ENCODE measurements around the gene ABCC9. TPM values are rescaled to one million over a fixed set of nuclear protein-coding genes. Genes with fewer than 3 reads are reported as not detected.

The ABCC9 gene
- total RNA-seq, 1 experiment from 2014 or later = not detected

- H4K20me1 ChIP-seq (ENCODE audit: control insufficient read depth, insufficient read depth, insufficient read length) = no peaks in the 10 kb centered on the region
- H3K79me1 ChIP-seq (ENCODE audit: insufficient read depth, low read depth, low read length, poor library complexity, severe bottlenecking) = no peaks in the 10 kb centered on the region
- H2BK20ac ChIP-seq (ENCODE audit: low read depth, low read length, poor library complexity, severe bottlenecking) = no peak overlapping the region
- no peak overlapping the region for H2AK5ac ChIP-seq (ENCODE audit: insufficient read length, low read length)
- peaks cover 5 to 15% of the 10 kb centered on the region in 2 experiments; a peak in 3 of 4 replicates for H3K4me1 Mint-ChIP-seq
- no peak overlapping the region for H3K23ac ChIP-seq (ENCODE audit: insufficient read length, low read depth, low read length)
- no peaks in the 10 kb centered on the region for H3K23me2 ChIP-seq (ENCODE audit: insufficient read length, low read depth, low read length, poor library complexity, severe bottlenecking)
- H3K56ac ChIP-seq (ENCODE audit: insufficient read length, low read depth, low read length) = no peak overlapping the region
- no CpG with 5 or more reads among the region's 4 CpGs for whole genome bisulfite sequencing (ENCODE audit: extremely low coverage, insufficient read length, low lambda C conversion rate)
- no peak overlapping the region for H2BK12ac ChIP-seq (ENCODE audit: insufficient read length, low read depth, low read length)
- no peak overlapping the region for H3K4ac ChIP-seq (ENCODE audit: low read depth, low read length)
- H2AFZ ChIP-seq (ENCODE audit: low read length) = no peak overlapping the region
- no peak overlapping the region for H2BK120ac ChIP-seq (ENCODE audit: low read depth, low read length, poor library complexity, severe bottlenecking)
- no peaks in the 10 kb centered on the region for H3K4me1 ChIP-seq (ENCODE audit: insufficient read depth, low read length)
- no peaks in the 10 kb centered on the region for H3K27me3 Mint-ChIP-seq (ENCODE audit: low read depth)
- H3K4me3 Mint-ChIP-seq = no peak overlapping the region
- H4K91ac ChIP-seq (ENCODE audit: insufficient read length, low read depth, low read length) = no peak overlapping the region
- H3K9ac ChIP-seq (ENCODE audit: extremely low read depth, insufficient read length, low read length) = no peak overlapping the region
- H2BK15ac ChIP-seq (ENCODE audit: low read depth, low read length) = no peak overlapping the region
- no peak overlapping the region for H3K18ac ChIP-seq (ENCODE audit: insufficient read length, low read depth, low read length)
- TF ChIP-seq, protein P1, sequence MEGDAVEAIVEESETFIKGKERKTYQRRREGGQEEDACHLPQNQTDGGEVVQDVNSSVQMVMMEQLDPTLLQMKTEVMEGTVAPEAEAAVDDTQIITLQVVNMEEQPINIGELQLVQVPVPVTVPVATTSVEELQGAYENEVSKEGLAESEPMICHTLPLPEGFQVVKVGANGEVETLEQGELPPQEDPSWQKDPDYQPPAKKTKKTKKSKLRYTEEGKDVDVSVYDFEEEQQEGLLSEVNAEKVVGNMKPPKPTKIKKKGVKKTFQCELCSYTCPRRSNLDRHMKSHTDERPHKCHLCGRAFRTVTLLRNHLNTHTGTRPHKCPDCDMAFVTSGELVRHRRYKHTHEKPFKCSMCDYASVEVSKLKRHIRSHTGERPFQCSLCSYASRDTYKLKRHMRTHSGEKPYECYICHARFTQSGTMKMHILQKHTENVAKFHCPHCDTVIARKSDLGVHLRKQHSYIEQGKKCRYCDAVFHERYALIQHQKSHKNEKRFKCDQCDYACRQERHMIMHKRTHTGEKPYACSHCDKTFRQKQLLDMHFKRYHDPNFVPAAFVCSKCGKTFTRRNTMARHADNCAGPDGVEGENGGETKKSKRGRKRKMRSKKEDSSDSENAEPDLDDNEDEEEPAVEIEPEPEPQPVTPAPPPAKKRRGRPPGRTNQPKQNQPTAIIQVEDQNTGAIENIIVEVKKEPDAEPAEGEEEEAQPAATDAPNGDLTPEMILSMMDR (conservative IDR thresholded peaks at IDR 0.05) = no peak
- H3K79me2 ChIP-seq (ENCODE audit: insufficient read depth, low read length) = no peaks in the 10 kb centered on the region
- no peak overlapping the region for H2BK5ac ChIP-seq (ENCODE audit: insufficient read length, low read length)
- no peak overlapping the region; a peak in 1 of 7 replicates for H3K27ac Mint-ChIP-seq
- H3T11ph ChIP-seq (ENCODE audit: low read length) = no peak overlapping the region
- no peak overlapping the region for H3K4me2 ChIP-seq (ENCODE audit: insufficient read depth, insufficient read length, low read length)
- H3K36me3 Mint-ChIP-seq (ENCODE audit: insufficient read depth in 1 of 3, low read depth in 3 of 3) = no peaks in the 10 kb centered on the region
- no peak overlapping the region for H3K27ac ChIP-seq (ENCODE audit: insufficient read length, low read depth, low read length)
- no peak overlapping the region for H3K14ac ChIP-seq (ENCODE audit: insufficient read depth, low read length)
- H4K5ac ChIP-seq (ENCODE audit: insufficient read length, low read depth, low read length) = no peak overlapping the region
- no peak for DNase-seq
- no peaks in the 10 kb centered on the region for H3K9me3 Mint-ChIP-seq
- no peak overlapping the region for H4K8ac ChIP-seq (replicated peaks; ENCODE audit: insufficient read length, low read depth, low read length)
- no peaks in the 10 kb centered on the region for H3K27me3 ChIP-seq (ENCODE audit: insufficient read depth, low read length)
- H3K9me3 ChIP-seq (ENCODE audit: control insufficient read depth, low read depth, low read length) = no peaks in the 10 kb centered on the region
Observed at GRCh38 chr12:21911832-21912231, 29.4 kb downstream of the ABCC9 start.

All from H9 (cell line).